Smooth muscle cell (in vitro differentiated cells): Measurements from ENCODE around the gene UNC79. TPM values are rescaled to one million over a fixed set of nuclear protein-coding genes. Genes with fewer than 3 reads are reported as not detected.

Experiments
- DNase-seq: peaks from one replicate; lab custom pipeline; 2025; ENCODE audit not compliant: unreplicated experiment; lab: John Stamatoyannopoulos, UW
- H2AFZ ChIP-seq: fragments of 200-600 bp; sonication (generic); 2 replicates; pipeline ENCODE4 v1.6.0; 2016; ENCODE audit warnings: antibody characterized with exemption, low read depth, mild to moderate bottlenecking
- H3F3A ChIP-seq: fragments of 200-600 bp; sonication (generic); 2 replicates; pipeline ENCODE4 v1.6.0; 2017; ENCODE audit warnings: antibody characterized with exemption, low read depth
- H3K27ac ChIP-seq: fragments of 200-600 bp; sonication (generic); 2 replicates; pipeline ENCODE4 v1.5.1; 2016; ENCODE audit warnings: low read depth, mild to moderate bottlenecking
- H3K27me3 ChIP-seq: fragments of 200-600 bp; sonication (generic); 2 replicates; pipeline ENCODE4 v1.6.1; 2016; ENCODE audit warnings: low read depth, mild to moderate bottlenecking
- H3K36me3 ChIP-seq: fragments of 200-600 bp; sonication (generic); 2 replicates; pipeline ENCODE4 v1.5.1; 2016; ENCODE audit warnings: low read depth
- H3K4me1 ChIP-seq: fragments of 200-600 bp; sonication (generic); 2 replicates; pipeline ENCODE4 v1.5.1; 2016; ENCODE audit warnings: low read depth
- H3K4me2 ChIP-seq: fragments of 200-600 bp; sonication (generic); 2 replicates; pipeline ENCODE4 v1.6.0; 2016; ENCODE audit warnings: mild to moderate bottlenecking
- H3K4me3 ChIP-seq: fragments of 200-600 bp; sonication (generic); 2 replicates; pipeline ENCODE4 v1.5.1; 2016; ENCODE audit warnings: mild to moderate bottlenecking
- H3K79me2 ChIP-seq: fragments of 200-600 bp; sonication (generic); 2 replicates; pipeline ENCODE4 v1.6.0; 2016; ENCODE audit warnings: low read depth, mild to moderate bottlenecking
- H3K9ac ChIP-seq: fragments of 200-600 bp; sonication (generic); 2 replicates; pipeline ENCODE4 v1.6.0; 2016; ENCODE audit warnings: low read depth
- H3K9me3 ChIP-seq: fragments of 200-600 bp; sonication (generic); replicated peaks from 2 replicates; pipeline ENCODE4 v1.5.1; 2016; ENCODE audit warnings: low read depth
- H4K20me1 ChIP-seq: fragments of 200-600 bp; sonication (generic); 2 replicates; pipeline ENCODE4 v1.6.0; 2016; ENCODE audit warnings: low read depth
- CTCF ChIP-seq: fragments of 200-600 bp; sonication (generic); IDR thresholded peaks from 2 replicates; pipeline ENCODE4 v1.5.1; 2017; ENCODE audit warnings: borderline replicate concordance, mild to moderate bottlenecking, antibody characterized with exemption; ENCODE audit not compliant: insufficient read depth, poor library complexity, severe bottlenecking
- WGBS: methylation state at CpG from one replicate; pipeline ENCODE4 v1.1.7; 2016; ENCODE audit warnings: low lambda C conversion rate; 5-methylcytosine and 5-hydroxymethylcytosine counted together
- polyA plus RNA-seq: library from polyadenylated mRNA; unstranded; fragments of >200 nt; fragmentation: Nextera tagmentation; extraction: Ambion mirVana; gene quantifications from 2 replicates; pipeline ENCODE4 v1.2.1, GENCODE V29; 2016
- total RNA-seq: library from RNA; depleted of rRNA; stranded (reverse); fragments of >200 nt; gene quantifications from 2 replicates; pipeline ENCODE4 v1.2.3, GENCODE V29; 2014

Gene UNC79
- total and polyA plus RNA-seq, 2 experiments from 2014 or later, result 0.06 to 0.36 TPM

- no peak for DNase-seq
- Histone ChIP-seq H3K27ac (no peak overlapping the region), H4K20me1 (no peaks in the 10 kb centered on the region), H3K4me1 (no peaks in the 10 kb centered on the region), H3K4me2 (no peak overlapping the region), H2AFZ (no peak overlapping the region), H3K79me2 (no peaks in the 10 kb centered on the region), H3F3A (no peaks in the 10 kb centered on the region), H3K9me3 (no peaks in the 10 kb centered on the region), H3K9ac (no peak overlapping the region), H3K4me3 (no peak overlapping the region), H3K36me3 (no peaks in the 10 kb centered on the region), H3K27me3 (no peaks in the 10 kb centered on the region)
- no peak for TF ChIP-seq CTCF
- WGBS, result 92% methylated on average over 4 of the region's 4 CpGs
Measured at GRCh38 chr14:93527203-93527607, 96.5 kb downstream of the UNC79 start.

GRCh38 chr14:93528884-93529558 lies 98.3 kb downstream of the UNC79 start:
- no peak overlapping the region for H3K9ac ChIP-seq
- DNase-seq, result no peak
- no peak for TF ChIP-seq CTCF

GRCh38 chr14:93531644-93532043 lies 100.9 kb downstream of the UNC79 start:
- H3F3A ChIP-seq, result no peaks in the 10 kb centered on the region
- H3K27me3 ChIP-seq, result no peaks in the 10 kb centered on the region
- H3K36me3 ChIP-seq, result no peaks in the 10 kb centered on the region
- no peak overlapping the region for H3K4me2 ChIP-seq
- DNase-seq, result no peak
- no peak for TF ChIP-seq CTCF
- no peak overlapping the region for H2AFZ ChIP-seq
- no peak overlapping the region for H3K9ac ChIP-seq
- H4K20me1 ChIP-seq, result no peaks in the 10 kb centered on the region
- H3K27ac ChIP-seq, result no peak overlapping the region
- H3K9me3 ChIP-seq, result no peaks in the 10 kb centered on the region
- H3K79me2 ChIP-seq, result no peaks in the 10 kb centered on the region
- H3K4me1 ChIP-seq, result no peaks in the 10 kb centered on the region
- no peak overlapping the region for H3K4me3 ChIP-seq
- WGBS, result 88% methylated on average over 1 of the region's 1 CpG

More at GRCh38 chr14:93528884-93529558, 98.3 kb downstream of the UNC79 start:
- Histone ChIP-seq H3F3A (no peaks in the 10 kb centered on the region), H2AFZ (no peak overlapping the region), H3K9me3 (no peaks in the 10 kb centered on the region), H3K79me2 (no peaks in the 10 kb centered on the region), H3K4me3 (no peak overlapping the region), H3K4me2 (no peak overlapping the region), H4K20me1 (no peaks in the 10 kb centered on the region), H3K4me1 (no peaks in the 10 kb centered on the region), H3K27ac (no peak overlapping the region), H3K27me3 (no peaks in the 10 kb centered on the region), H3K36me3 (no peaks in the 10 kb centered on the region)
- WGBS, result 92% methylated on average over 1 of the region's 1 CpG

GRCh38 chr14:93532541-93532940 lies 101.8 kb downstream of the UNC79 start:
- WGBS, result 88% methylated on average over 2 of the region's 2 CpGs
- H3F3A ChIP-seq, result no peaks in the 10 kb centered on the region
- H4K20me1 ChIP-seq, result no peaks in the 10 kb centered on the region
- no peak for DNase-seq
- no peaks in the 10 kb centered on the region for H3K27me3 ChIP-seq
- H3K9me3 ChIP-seq, result no peaks in the 10 kb centered on the region
- TF ChIP-seq CTCF, result no peak
- no peaks in the 10 kb centered on the region for H3K36me3 ChIP-seq
- no peak overlapping the region for H3K27ac ChIP-seq
- H3K79me2 ChIP-seq, result no peaks in the 10 kb centered on the region
- H3K4me1 ChIP-seq, result no peaks in the 10 kb centered on the region
- H2AFZ ChIP-seq, result no peak overlapping the region
- no peak overlapping the region for H3K4me3 ChIP-seq
- no peak overlapping the region for H3K9ac ChIP-seq
- no peak overlapping the region for H3K4me2 ChIP-seq
